22Rv1 (cell line): ENCODE results near the gene SELENOS.

Source experiments
- CTCF ChIP-seq: fragments of 450-650 bp; IDR thresholded peaks from 2 replicates; pipeline ENCODE4 v1.5.1; 2017; ENCODE audit warnings: mild to moderate bottlenecking
- ZFX ChIP-seq: fragments of 450-650 bp; IDR thresholded peaks from 2 replicates; pipeline ENCODE4 v1.6.1; 2017; ENCODE audit warnings: antibody characterized with exemption, borderline replicate concordance

- TF ChIP-seq CTCF: no peak
- TF ChIP-seq ZFX: no peak
Observed at GRCh38 chr15:101248274-101248673, 29.0 kb downstream of the SELENOS start.
